HCT116 (cell line): ENCODE data around the gene OCRL. TPM values are rescaled to one million over a fixed set of nuclear protein-coding genes. Genes with fewer than 3 reads are reported as not detected.

Experiments
- ATAC-seq: fragments of 200-7000 bp; cut with Tn5 transposase; 2 replicates; pipeline ENCODE4 v1.9.1; 2020; ENCODE audit warnings: mild to moderate bottlenecking, moderate library complexity
- BruUV-seq: library from RNA; stranded (reverse); fragments of 400-500 nt; replicated peaks from 2 replicates; lab custom pipeline; 2021; lab: Mats Ljungman, UMichigan
- CTCF ChIA-PET: fragments of 300-600 bp; sonication (Branson Sonifier 250); formaldehyde crosslinking; loops from one replicate; lab custom pipeline; 2021; ENCODE audit warnings: antibody characterized with exemption; lab: Charles Lee
- POLR2A ChIA-PET: fragments of 300-600, 350-600 bp; sonication (Branson Sonifier 250); formaldehyde crosslinking; loops from one replicate; lab custom pipeline; 2021; ENCODE audit warnings: antibody characterized with exemption; lab: Charles Lee
- RAD21 ChIA-PET, 2 experiments: fragments of 300-600 bp; sonication (Branson Sonifier 250); formaldehyde crosslinking; loops; one replicate each; lab custom pipeline; 2023; ENCODE audit warnings: low total read pairs in 2 of 2; ENCODE audit not compliant: uncharacterized antibody in 2 of 2, unreplicated experiment in 2 of 2, low non-redundant PET in 1 of 2; lab: Charles Lee
- DNase-seq: peaks from one replicate; pipeline ENCODE4 v3.0.0-alpha.2; 2010; ENCODE audit warnings: low read depth, low spot score
- H2AFZ ChIP-seq: fragments of 200-600 bp; shearing (Covaris generic), sonication (generic); 2 replicates; pipeline ENCODE4 v1.6.1; 2017; ENCODE audit warnings: low read depth, mixed run types, mixed read lengths, antibody characterized with exemption, low read length; ENCODE audit not compliant: poor library complexity, severe bottlenecking
- H3K27ac ChIP-seq: 2 replicates; pipeline ENCODE4 v1.5.1; 2012; ENCODE audit warnings: low read depth, low read length
- H3K27me3 ChIP-seq: fragments of 200-600 bp; sonication (generic); 2 replicates; pipeline ENCODE4 v1.6.1; 2016; ENCODE audit warnings: mixed run types, low read length, mixed read lengths; ENCODE audit not compliant: insufficient read depth
- H3K36me3 ChIP-seq, 2 experiments: fragments of 200-500 bp in 1 of 2; fragments of 200-600 bp in 1 of 2; sonication (Bioruptor generic) in 1 of 2; sonication (generic) in 1 of 2; 2 replicates each; pipeline versions ENCODE4 v1.5.1 to v1.6.1; 2014 to 2016; ENCODE audit warnings: low read length in 2 of 2, inconsistent platforms in 1 of 2, mixed read lengths in 1 of 2, mixed run types in 1 of 2; ENCODE audit not compliant: insufficient read depth in 2 of 2, control insufficient read depth in 1 of 2
- H3K4me1 ChIP-seq, 2 experiments: fragments of 200-600 bp in 1 of 2; sonication (generic) in 1 of 2; 2 replicates each; pipeline versions ENCODE4 v1.5.1 to v1.6.1; 2012 to 2017; ENCODE audit warnings: low read length in 2 of 2, inconsistent platforms in 1 of 2, mild to moderate bottlenecking in 1 of 2, mixed read lengths in 1 of 2, mixed run types in 1 of 2, moderate library complexity in 1 of 2; ENCODE audit not compliant: insufficient read depth in 2 of 2, control insufficient read depth in 1 of 2
- H3K4me2 ChIP-seq: fragments of 200-600 bp; sonication (generic); 2 replicates; pipeline ENCODE4 v1.6.1; 2017; ENCODE audit warnings: mixed run types, low read length, mixed read lengths
- H3K4me3 ChIP-seq, 2 experiments: fragments of 200-600 bp in 1 of 2; sonication (generic) in 1 of 2; replicated peaks in 1 of 2; 2 replicates each; pipeline ENCODE4 v1.5.1; 2011 to 2016; ENCODE audit warnings: low read length in 2 of 2, control low read depth in 1 of 2, low read depth in 1 of 2, mild to moderate bottlenecking in 1 of 2, mixed read lengths in 1 of 2, mixed run types in 1 of 2
- H3K79me2 ChIP-seq: fragments of 200-600 bp; sonication (generic); 2 replicates; pipeline ENCODE4 v1.6.1; 2017; ENCODE audit warnings: mild to moderate bottlenecking, mixed run types, low read length, moderate library complexity, mixed read lengths; ENCODE audit not compliant: insufficient read depth
- H3K9ac ChIP-seq: fragments of 200-600 bp; sonication (generic); 2 replicates; pipeline ENCODE4 v1.6.1; 2016; ENCODE audit warnings: low read length, mixed read lengths
- H3K9me2 ChIP-seq: fragments of 200-600 bp; sonication (generic), shearing (Covaris generic); 2 replicates; pipeline ENCODE4 v1.6.1; 2017; ENCODE audit warnings: mixed run types, mild to moderate bottlenecking, moderate library complexity; ENCODE audit not compliant: insufficient read depth
- H3K9me3 ChIP-seq, 2 experiments: fragments of 200-500 bp in 1 of 2; fragments of 200-600 bp in 1 of 2; sonication (Bioruptor generic) in 1 of 2; sonication (generic) in 1 of 2; 2 replicates each; pipeline ENCODE4 v1.6.1; 2014 to 2017; ENCODE audit warnings: low read length in 2 of 2, mixed read lengths in 2 of 2, inconsistent platforms in 1 of 2, low read depth in 1 of 2, mild to moderate bottlenecking in 1 of 2, mixed run types in 1 of 2, moderate library complexity in 1 of 2; ENCODE audit not compliant: control insufficient read depth in 1 of 2, insufficient read depth in 1 of 2
- H4K20me1 ChIP-seq: fragments of 200-600 bp; sonication (generic), shearing (Covaris generic); 2 replicates; pipeline ENCODE4 v1.6.1; 2017; ENCODE audit warnings: mixed run types, mild to moderate bottlenecking, moderate library complexity; ENCODE audit not compliant: insufficient read depth
- ATF3 ChIP-seq: IDR thresholded peaks from 2 replicates; pipeline ENCODE4 v1.6.1; 2012
- CBX3 ChIP-seq: IDR thresholded peaks from 2 replicates; pipeline ENCODE4 v1.6.1; 2012; ENCODE audit warnings: low read depth
- CTCF ChIP-seq, 3 experiments: fragments of 200-600 bp in 1 of 3; sonication (generic) in 1 of 3; IDR thresholded peaks in 2 of 3; conservative IDR thresholded peaks in 1 of 3; 2 replicates each; pipeline ENCODE4 v1.5.1; 2012 to 2017; ENCODE audit warnings: low read depth in 2 of 3, low read length in 2 of 3, antibody characterized with exemption in 1 of 3, borderline replicate concordance in 1 of 3, control low read depth in 1 of 3, mild to moderate bottlenecking in 1 of 3, mixed read lengths in 1 of 3, mixed run types in 1 of 3, moderate library complexity in 1 of 3; ENCODE audit not compliant: insufficient read depth in 1 of 3
- EGR1 ChIP-seq: IDR thresholded peaks from 2 replicates; pipeline ENCODE4 v1.6.1; 2012; ENCODE audit warnings: low read depth
- ELF1 ChIP-seq: IDR thresholded peaks from 2 replicates; pipeline ENCODE4 v1.6.1; 2012; ENCODE audit warnings: low read depth, borderline replicate concordance
- EZH2 ChIP-seq: fragments of 200-600 bp; sonication (generic); IDR thresholded peaks from 2 replicates; pipeline ENCODE4 v1.6.1; 2017; ENCODE audit warnings: antibody characterized with exemption, mixed run types
- MAX ChIP-seq: IDR thresholded peaks from 2 replicates; pipeline ENCODE4 v1.6.1; 2012
- POLR2A ChIP-seq: IDR thresholded peaks from 2 replicates; pipeline ENCODE4 v1.7.0; 2011; ENCODE audit warnings: borderline replicate concordance; ENCODE audit not compliant: insufficient read depth, insufficient read length; ENCODE audit errors: extremely low read depth
- POLR2AphosphoS5 ChIP-seq: IDR thresholded peaks from 2 replicates; pipeline ENCODE4 v1.6.1; 2011; ENCODE audit warnings: mild to moderate bottlenecking, low read depth, low read length, moderate library complexity
- REST ChIP-seq: IDR thresholded peaks from 2 replicates; pipeline ENCODE4 v1.6.1; 2012; ENCODE audit warnings: low read depth
- SIN3A ChIP-seq: IDR thresholded peaks from 2 replicates; pipeline ENCODE4 v1.6.1; 2012; ENCODE audit warnings: low read depth
- SP1 ChIP-seq: IDR thresholded peaks from 2 replicates; pipeline ENCODE4 v1.6.1; 2012; ENCODE audit warnings: low read depth
- SRF ChIP-seq: IDR thresholded peaks from 2 replicates; pipeline ENCODE4 v1.6.1; 2012; ENCODE audit warnings: low read depth
- intact Hi-C: fragments of 100-400 bp; cut with micrococcal nuclease; formaldehyde crosslinking; loops from 2 replicates; pipeline ENCODE4 v1.10.0; 2022
- total RNA-seq: library from RNA; stranded (reverse); gene quantifications from one replicate; pipeline ENCODE4 v1.2.1, GENCODE V29; 2021; ENCODE audit not compliant: unreplicated experiment

OCRL gene
- total RNA-seq, 1 experiment from 2014 or later, result 19.8 TPM

GRCh38 chrX:129626026-129626425 lies 86.0 kb downstream of the OCRL start:
- no peaks in the 10 kb centered on the region for H4K20me1 ChIP-seq
- ChIA-PET CTCF (interaction anchor here (0.6 kb wide), 1 partner anchor 373 kb away, joined by 3 read pairs; no protein-coding TSS in a partner anchor), POLR2A (no interaction called here), RAD21 (no interaction called here)
- no peak overlapping the region for H3K27ac ChIP-seq
- no peaks in the 10 kb centered on the region for H3K9me2 ChIP-seq
- H3K4me3 ChIP-seq, result no peak overlapping the region
- H3K4me1 ChIP-seq, result no peaks in the 10 kb centered on the region
- no peaks in the 10 kb centered on the region for H3K27me3 ChIP-seq
- H3K9ac ChIP-seq, result no peak overlapping the region
- no TSS peak for BruUV-seq
- ATAC-seq (no peak), DNase-seq (no peak)
- no peaks in the 10 kb centered on the region for H3K9me3 ChIP-seq
- no peaks in the 10 kb centered on the region for H3K36me3 ChIP-seq
- no peak overlapping the region for H2AFZ ChIP-seq
- H3K4me2 ChIP-seq, result no peak overlapping the region
- intact Hi-C loops, result no loop called here
- no peak for TF ChIP-seq CBX3
- no peak for TF ChIP-seq POLR2A
- TF ChIP-seq EZH2, result no peak
- no peak for TF ChIP-seq REST
- TF ChIP-seq SIN3A, result no peak
- no peak for TF ChIP-seq POLR2AphosphoS5
- no peaks in the 10 kb centered on the region for H3K79me2 ChIP-seq

- Histone ChIP-seq H3K9me2 (no peaks in the 10 kb centered on the region), H3K27ac (no peak overlapping the region), H3K4me2 (no peak overlapping the region), H2AFZ (no peak overlapping the region), H3K27me3 (no peaks in the 10 kb centered on the region), H3K36me3 (no peaks in the 10 kb centered on the region), H3K9me3 (no peaks in the 10 kb centered on the region), H3K9ac (no peak overlapping the region), H3K4me1 (no peaks in the 10 kb centered on the region), H3K79me2 (no peaks in the 10 kb centered on the region), H3K4me3 (no peak overlapping the region), H4K20me1 (no peaks in the 10 kb centered on the region)
- ChIA-PET CTCF (no interaction called here), POLR2A (no interaction called here), RAD21 (no interaction called here)
- DNase-seq (no peak), ATAC-seq (no peak)
- intact Hi-C loops, result no loop called here
- BruUV-seq, result no TSS peak
- TF ChIP-seq CTCF (IDR thresholded peaks at IDR 0.05 in 2 of 3, conservative IDR thresholded peaks at IDR 0.05 in 1 of 3; ENCODE audit: borderline replicate concordance in 1 of 3, insufficient read depth in 1 of 3, low read depth in 2 of 3, low read length in 2 of 3) (no peak), EZH2 (no peak), ATF3 (no peak), SRF (no peak), MAX (no peak), POLR2AphosphoS5 (no peak), SP1 (no peak), EGR1 (no peak), CBX3 (no peak), ELF1 (no peak)
Measured at GRCh38 chrX:129629837-129630236, 89.8 kb downstream of the OCRL start.
